ENCODE measurements around the gene C2orf42. TPM values are rescaled to one million over a fixed set of nuclear protein-coding genes. Genes with fewer than 3 reads are reported as not detected.
"Not testable (repeated sequence)": the region's sequence is repeated elsewhere in the genome, so short reads cannot be mapped to it uniquely, and the experiment has no call there.

Gene C2orf42
- total and polyA plus RNA-seq, 4 donors, result 8.1 to 20.6 (median 13.7) TPM

GRCh38 chr2:70132244-70133126 lies 58.3 kb downstream of the C2orf42 start:
- TF ChIP-seq HNF4G (IDR thresholded peaks at IDR 0.05), result no peak
- TF ChIP-seq CTCF (IDR thresholded peaks at IDR 0.05; ENCODE audit: low read depth, low read length, missing input control), result no peak
- peak in 1 of 2 donors; percentile 16 for TF ChIP-seq RAD21 (IDR thresholded peaks at IDR 0.05)
- TF ChIP-seq REST (IDR thresholded peaks at IDR 0.05), result peak; percentile 88
- TF ChIP-seq YY1 (IDR thresholded peaks at IDR 0.05), result peak; percentile 19
- TF ChIP-seq HNF4A (conservative IDR thresholded peaks at IDR 0.05), result peak; percentile 12 to 17
- peak; percentile 94 for TF ChIP-seq TAF1 (conservative IDR thresholded peaks at IDR 0.05)
- TF ChIP-seq GABPA (IDR thresholded peaks at IDR 0.05 in 1 of 2, conservative IDR thresholded peaks at IDR 0.05 in 1 of 2), result no peak
- TF ChIP-seq NR2F2 (IDR thresholded peaks at IDR 0.05), result no peak
- no peak for TF ChIP-seq MAX (IDR thresholded peaks at IDR 0.05)
- peak; percentile 73 for TF ChIP-seq SP1 (IDR thresholded peaks at IDR 0.05)
- no peak for TF ChIP-seq RXRA (IDR thresholded peaks at IDR 0.05)
- TF ChIP-seq FOXA2 (IDR thresholded peaks at IDR 0.05), result no peak
- TF ChIP-seq JUND (IDR thresholded peaks at IDR 0.05), result no peak
- TF ChIP-seq EGR1 (IDR thresholded peaks at IDR 0.05; ENCODE audit: low read depth in 2 of 2), result no peak
- TF ChIP-seq ZBTB33 (IDR thresholded peaks at IDR 0.05), result no peak
- TF ChIP-seq FOXA1 (IDR thresholded peaks at IDR 0.05), result no peak
- TF ChIP-seq ATF3 (IDR thresholded peaks at IDR 0.05), result no peak
- H3K9me3 ChIP-seq (ENCODE audit: control insufficient read depth in 4 of 4, low read length in 3 of 4), result no peaks in the 10 kb centered on the region
- H3K36me3 ChIP-seq (ENCODE audit: control insufficient read depth in 4 of 4, insufficient read depth in 3 of 4, low read depth in 1 of 4, low read length in 3 of 4), result no peaks in the 10 kb centered on the region
- no peaks in the 10 kb centered on the region for H3K27me3 ChIP-seq (ENCODE audit: control insufficient read depth in 4 of 4, insufficient read depth in 4 of 4, low read length in 3 of 4)
- H3K4me3 ChIP-seq (ENCODE audit: low read depth in 1 of 3, low read length in 3 of 3), result peak overlapping the region; percentile 64 to 71 (median 68)
- H3K4me1 ChIP-seq (ENCODE audit: control insufficient read depth in 4 of 4, insufficient read depth in 4 of 4, low read length in 3 of 4), result peaks cover 4 to 25% (median 7%) of the 10 kb centered on the region in 4 donors
- WGBS, result 2% methylated on average over 8 of the region's 8 CpGs
- H3K9ac ChIP-seq (ENCODE audit: low read depth in 1 of 2, low read length in 2 of 2), result peak overlapping the region; percentile 99
- peak; percentile 53 for DNase-seq (ENCODE audit: low spot score)
- H3K27ac ChIP-seq (ENCODE audit: low read depth in 1 of 2, low read length in 2 of 2), result peak overlapping the region; percentile 93 to 95

- not testable (repeated sequence) for DNase-seq (ENCODE audit: low spot score); H3K27me3 ChIP-seq (ENCODE audit: control insufficient read depth in 4 of 4, insufficient read depth in 4 of 4, low read length in 3 of 4); H3K9me3 ChIP-seq (ENCODE audit: control insufficient read depth in 4 of 4, low read length in 3 of 4); H3K36me3 ChIP-seq (ENCODE audit: control insufficient read depth in 4 of 4, insufficient read depth in 3 of 4, low read depth in 1 of 4, low read length in 3 of 4)
- peaks cover 4 to 25% (median 7%) of the 10 kb centered on the region in 4 donors for H3K4me1 ChIP-seq (ENCODE audit: control insufficient read depth in 4 of 4, insufficient read depth in 4 of 4, low read length in 3 of 4)
- peak overlapping the region; percentile 93 to 95 for H3K27ac ChIP-seq (ENCODE audit: low read depth in 1 of 2, low read length in 2 of 2)
- H3K9ac ChIP-seq (ENCODE audit: low read depth in 1 of 2, low read length in 2 of 2), result peak overlapping the region; percentile 99
- peak overlapping the region; percentile 64 to 71 (median 68) for H3K4me3 ChIP-seq (ENCODE audit: low read depth in 1 of 3, low read length in 3 of 3)
- 71% methylated on average over 17 of the region's 17 CpGs for WGBS
These were observed 59.3 kb downstream of the C2orf42 start for GRCh38 chr2:70131344-70132143.

All from liver (tissue), 9 donors.